Neuron (in vitro differentiated cells): Measurements from ENCODE around the gene ANKRD16.
"Not testable (repeated sequence)": the region's sequence is repeated elsewhere in the genome, so short reads cannot be mapped to it uniquely, and the experiment has no call there.

ENCODE experiments used
- H2AFZ ChIP-seq: one replicate; pipeline ENCODE4 v1.6.1; 2013; ENCODE audit warnings: low read depth, mild to moderate bottlenecking, inconsistent platforms, low read length, moderate library complexity
- H3K27me3 ChIP-seq: one replicate; pipeline ENCODE4 v1.6.1; 2013; ENCODE audit warnings: low read length; ENCODE audit not compliant: insufficient read depth
- H3K36me3 ChIP-seq: one replicate; pipeline ENCODE4 v1.6.1; 2013; ENCODE audit warnings: low read length; ENCODE audit not compliant: insufficient read depth
- H3K4me1 ChIP-seq: one replicate; pipeline ENCODE4 v1.6.1; 2013; ENCODE audit warnings: low read length; ENCODE audit not compliant: insufficient read depth
- H3K4me3 ChIP-seq: 2 replicates; pipeline ENCODE4 v1.5.1; 2013; ENCODE audit warnings: mild to moderate bottlenecking, low read length, moderate library complexity
- H3K9me3 ChIP-seq: one replicate; pipeline ENCODE4 v1.6.1; 2013; ENCODE audit warnings: low read length

ANKRD16 gene

GRCh38 chr10:5862360-5862961 is 27.2 kb downstream of the ANKRD16 start:
- Histone ChIP-seq H2AFZ (no peak overlapping the region), H3K27me3 (no peaks in the 10 kb centered on the region), H3K36me3 (peaks cover 3% of the 10 kb centered on the region), H3K4me3 (no peak overlapping the region), H3K9me3 (no peaks in the 10 kb centered on the region), H3K4me1 (no peaks in the 10 kb centered on the region)

- Histone ChIP-seq H3K4me1 (no peaks in the 10 kb centered on the region), H3K9me3 (no peaks in the 10 kb centered on the region), H3K4me3 (no peak overlapping the region), H3K27me3 (no peaks in the 10 kb centered on the region), H3K36me3 (peaks cover 3% of the 10 kb centered on the region), H2AFZ (no peak overlapping the region)
Measured at GRCh38 chr10:5860066-5860465, 29.6 kb downstream of the ANKRD16 start.

- no peaks in the 10 kb centered on the region for H3K9me3 ChIP-seq
- H3K4me1 ChIP-seq = no peaks in the 10 kb centered on the region
- no peak overlapping the region for H2AFZ ChIP-seq
- H3K4me3 ChIP-seq = no peak overlapping the region
- H3K27me3 ChIP-seq = no peaks in the 10 kb centered on the region
- H3K36me3 ChIP-seq = peaks cover 3% of the 10 kb centered on the region
Measured at GRCh38 chr10:5858811-5859210, 30.9 kb downstream of the ANKRD16 start.

- peaks cover 2% of the 10 kb centered on the region for H3K9me3 ChIP-seq
- H2AFZ ChIP-seq = no peak overlapping the region
- no peaks in the 10 kb centered on the region for H3K36me3 ChIP-seq
- H3K4me1 ChIP-seq = no peaks in the 10 kb centered on the region
- no peak overlapping the region for H3K4me3 ChIP-seq
- no peaks in the 10 kb centered on the region for H3K27me3 ChIP-seq
Measured at GRCh38 chr10:5856701-5857004, 33.0 kb downstream of the ANKRD16 start.

GRCh38 chr10:5855979-5856700 is 33.6 kb downstream of the ANKRD16 start:
- H3K4me3 ChIP-seq = no peak overlapping the region
- H3K27me3 ChIP-seq = no peaks in the 10 kb centered on the region
- H3K4me1 ChIP-seq = no peaks in the 10 kb centered on the region
- no peak overlapping the region for H2AFZ ChIP-seq
- peaks cover 2% of the 10 kb centered on the region for H3K9me3 ChIP-seq
- no peaks in the 10 kb centered on the region for H3K36me3 ChIP-seq

GRCh38 chr10:5854131-5854475 is 35.6 kb downstream of the ANKRD16 start:
- no peak overlapping the region for H2AFZ ChIP-seq
- no peaks in the 10 kb centered on the region for H3K4me1 ChIP-seq
- H3K27me3 ChIP-seq = no peaks in the 10 kb centered on the region
- no peak overlapping the region for H3K4me3 ChIP-seq
- H3K36me3 ChIP-seq = no peaks in the 10 kb centered on the region
- H3K9me3 ChIP-seq = peaks cover 2% of the 10 kb centered on the region

- H3K4me1 ChIP-seq, H2AFZ ChIP-seq, H3K36me3 ChIP-seq, H3K27me3 ChIP-seq, H3K9me3 ChIP-seq, H3K4me3 ChIP-seq: not testable (repeated sequence)
Measured at GRCh38 chr10:5846667-5847066, 43.0 kb downstream of the ANKRD16 start.

- Histone ChIP-seq H3K4me3 (no peak overlapping the region), H3K36me3 (no peaks in the 10 kb centered on the region), H3K27me3 (no peaks in the 10 kb centered on the region), H3K9me3 (no peaks in the 10 kb centered on the region), H3K4me1 (peaks cover 10% of the 10 kb centered on the region), H2AFZ (no peak overlapping the region)
Measured at GRCh38 chr10:5844345-5845055, 45.2 kb downstream of the ANKRD16 start.

GRCh38 chr10:5843686-5844344 is 45.9 kb downstream of the ANKRD16 start:
- no peak overlapping the region for H3K4me3 ChIP-seq
- no peaks in the 10 kb centered on the region for H3K9me3 ChIP-seq
- H3K27me3 ChIP-seq = no peaks in the 10 kb centered on the region
- peaks cover 10% of the 10 kb centered on the region for H3K4me1 ChIP-seq
- no peak overlapping the region for H2AFZ ChIP-seq
- no peaks in the 10 kb centered on the region for H3K36me3 ChIP-seq

- Histone ChIP-seq H2AFZ (no peak overlapping the region), H3K27me3 (no peaks in the 10 kb centered on the region), H3K4me3 (no peak overlapping the region), H3K4me1 (peaks cover 10% of the 10 kb centered on the region), H3K36me3 (no peaks in the 10 kb centered on the region), H3K9me3 (no peaks in the 10 kb centered on the region)
Measured at GRCh38 chr10:5841965-5842364, 47.7 kb downstream of the ANKRD16 start.

GRCh38 chr10:5840314-5841307 is 49.1 kb downstream of the ANKRD16 start:
- Histone ChIP-seq H3K9me3 (no peaks in the 10 kb centered on the region), H3K4me1 (peaks cover 10% of the 10 kb centered on the region)

GRCh38 chr10:5836181-5836580 is 53.5 kb downstream of the ANKRD16 start:
- not testable (repeated sequence) for H3K9me3 ChIP-seq, H2AFZ ChIP-seq, H3K36me3 ChIP-seq, H3K27me3 ChIP-seq, H3K4me3 ChIP-seq
- H3K4me1 ChIP-seq = peaks cover 15% of the 10 kb centered on the region

More at GRCh38 chr10:5840314-5841307, 49.1 kb downstream of the ANKRD16 start:
- Histone ChIP-seq H2AFZ (no peak overlapping the region), H3K4me3 (no peak overlapping the region), H3K36me3 (no peaks in the 10 kb centered on the region), H3K27me3 (no peaks in the 10 kb centered on the region)
